HepG2 (cell line): ENCODE results near the gene ZFYVE26. TPM values are rescaled to one million over a fixed set of nuclear protein-coding genes. Genes with fewer than 3 reads are reported as not detected.

Experiments
- DRAP1 ChIP-seq: IDR thresholded peaks from 2 replicates; pipeline ENCODE4 v1.6.1; 2016; ENCODE audit warnings: missing genetic modification reagents, missing compliant biosample characterization
- KDM3A ChIP-seq: IDR thresholded peaks from 2 replicates; pipeline ENCODE4 v1.6.1; 2018; ENCODE audit warnings: low read depth, missing compliant biosample characterization
- KLF15 ChIP-seq: sonication (generic); formaldehyde crosslinking; IDR thresholded peaks from 2 replicates; pipeline ENCODE4 v1.8.1; 2023; ENCODE audit warnings: borderline replicate concordance, mild to moderate bottlenecking, inconsistent platforms, missing genetic modification reagents, mixed read lengths
- MXD3 ChIP-seq: IDR thresholded peaks from 2 replicates; pipeline ENCODE4 v1.6.1; 2016; ENCODE audit warnings: mild to moderate bottlenecking, missing biosample characterization, missing genetic modification reagents
- NFKBIZ ChIP-seq: IDR thresholded peaks from 2 replicates; pipeline ENCODE4 v1.6.1; 2018; ENCODE audit warnings: missing genetic modification reagents, missing compliant biosample characterization
- NR3C1 ChIP-seq: sonication (generic); formaldehyde crosslinking; IDR thresholded peaks from 2 replicates; pipeline ENCODE4 v1.4.0; 2020; ENCODE audit warnings: missing genetic modification reagents
- PHF5A ChIP-seq: IDR thresholded peaks from one replicate; pipeline ENCODE4 v1.6.1; 2018; ENCODE audit warnings: low read depth, missing genetic modification reagents; ENCODE audit not compliant: unreplicated experiment
- POGK ChIP-seq: sonication (generic); formaldehyde crosslinking; conservative IDR thresholded peaks from 2 replicates; pipeline ENCODE4 v1.8.0; 2022; ENCODE audit warnings: mild to moderate bottlenecking, moderate library complexity, missing genetic modification reagents
- PRDM15 ChIP-seq: sonication (generic); formaldehyde crosslinking; IDR thresholded peaks from 2 replicates; pipeline ENCODE4 v1.4.0; 2020; ENCODE audit warnings: missing genetic modification reagents
- SALL2 ChIP-seq: sonication (generic); formaldehyde crosslinking; IDR thresholded peaks from 2 replicates; pipeline ENCODE4 v1.8.1; 2023; ENCODE audit warnings: mild to moderate bottlenecking, missing genetic modification reagents, inconsistent platforms
- SOX5 ChIP-seq: IDR thresholded peaks from 2 replicates; pipeline ENCODE4 v1.6.1; 2016; ENCODE audit warnings: borderline replicate concordance
- SP4 ChIP-seq: sonication (generic); formaldehyde crosslinking; IDR thresholded peaks from 2 replicates; pipeline ENCODE4 v1.8.1; 2023; ENCODE audit warnings: mild to moderate bottlenecking, missing genetic modification reagents
- THYN1 ChIP-seq: sonication (generic); formaldehyde crosslinking; IDR thresholded peaks from 2 replicates; pipeline ENCODE4 v1.8.1; 2023; ENCODE audit warnings: low read depth, mild to moderate bottlenecking, moderate library complexity, missing genetic modification reagents, borderline replicate concordance
- ZKSCAN1 ChIP-seq: fragments of 150-350 bp; IDR thresholded peaks from 2 replicates; pipeline ENCODE4 v1.6.1; 2014; ENCODE audit warnings: low read length
- ZNF280D ChIP-seq: sonication (generic); formaldehyde crosslinking; IDR thresholded peaks from 2 replicates; pipeline ENCODE4 v1.5.1; 2020; ENCODE audit warnings: mild to moderate bottlenecking, missing genetic modification reagents
- ZNF704 ChIP-seq: sonication (generic); formaldehyde crosslinking; IDR thresholded peaks from 2 replicates; pipeline ENCODE4 v1.8.1; 2023; ENCODE audit warnings: mild to moderate bottlenecking, inconsistent platforms, moderate library complexity, missing genetic modification reagents, borderline replicate concordance
- ZNF766 ChIP-seq: sonication (generic); formaldehyde crosslinking; IDR thresholded peaks from 2 replicates; pipeline ENCODE4 v1.5.0; 2020; ENCODE audit warnings: missing genetic modification reagents, borderline replicate concordance
- ZSCAN29 ChIP-seq: sonication (generic); formaldehyde crosslinking; conservative IDR thresholded peaks from 2 replicates; pipeline ENCODE4 v1.4.0; 2020; ENCODE audit warnings: mild to moderate bottlenecking, missing genetic modification reagents
- polyA plus RNA-seq, 8 experiments: library from polyadenylated mRNA; depleted of rRNA in 3 of 8; stranded (reverse) in 7 of 8; unstranded in 1 of 8; fragments of >200 nt; fragmentation: Illumina TruSeq in 4 of 8; extraction: Trizol in 4 of 8; gene quantifications; 2 replicates each; pipeline versions ENCODE4 v1.2.1 to v1.2.3, GENCODE V29; 2011 to 2016; ENCODE audit warnings: low read depth in 4 of 8, missing spikeins in 1 of 8, mixed read lengths in 1 of 8; ENCODE audit not compliant: insufficient read depth in 1 of 8
- total RNA-seq, 5 experiments: library from RNA; depleted of rRNA; stranded (reverse); fragments of >200 nt; fragmentation: Illumina TruSeq; extraction: Trizol; gene quantifications; 2 replicates each; pipeline ENCODE4 v1.2.3, GENCODE V29; 2016; ENCODE audit warnings: low read depth in 1 of 5

The ZFYVE26 gene
- total and polyA plus RNA-seq, 2 of the 13 experiments (the other 11 are each of a cell fraction or from before 2014, with no cell fraction given), result 13.6 to 16.4 TPM

GRCh38 chr14:67738740-67739504, 77.5 kb downstream of the ZFYVE26 start (continued):
- 0 out of 2 replicates have a peak, but pooled peaks have one; percentile 60 for TF ChIP-seq ZNF280D
- TF ChIP-seq SP4 (CRISPR knock-in tag), result no peak
- TF ChIP-seq MXD3 (CRISPR knock-in tag), result no peak
- TF ChIP-seq ZKSCAN1, result no peak
- no peak for TF ChIP-seq PHF5A (CRISPR knock-in tag)
- no peak for TF ChIP-seq KDM3A (CRISPR knock-in tag)
- TF ChIP-seq PRDM15 (CRISPR knock-in tag), result no peak
- no peak for TF ChIP-seq ZNF766 (CRISPR knock-in tag)
- peak; percentile 48; the same call in 1 of the 2 replicates for TF ChIP-seq ZSCAN29 (CRISPR knock-in tag)
- no peak for TF ChIP-seq THYN1 (CRISPR knock-in tag)
- TF ChIP-seq ZNF704, result peak; percentile 42; the same call in 1 of the 2 replicates
- TF ChIP-seq POGK (CRISPR knock-in tag), result no peak
- peak; percentile 98 for TF ChIP-seq SOX5 (CRISPR knock-in tag)
- TF ChIP-seq NR3C1, result no peak
- no peak for TF ChIP-seq KLF15 (CRISPR knock-in tag)
- TF ChIP-seq SALL2, result no peak
- no peak for TF ChIP-seq NFKBIZ
- TF ChIP-seq DRAP1, result peak; percentile 52; the same call in 1 of the 2 replicates
